Lower lobe of right lung (tissue), 2 donors: ENCODE measurements around the gene EPB41L3. TPM values are rescaled to one million over a fixed set of nuclear protein-coding genes. Genes with fewer than 3 reads are reported as not detected.

Experiments used
- ATAC-seq, 2 donors: fragments of 200-7000 bp; cut with Tn5 transposase; one replicate each; pipeline ENCODE4 v1.9.1; 2020 to 2022; ENCODE audit warnings: mild to moderate bottlenecking in 2 of 2, moderate library complexity in 2 of 2
- DNase-seq: peaks from one replicate; pipeline ENCODE4 v3.0.0-alpha.2; 2020
- H3K27ac ChIP-seq: fragments of 200-600 bp; one replicate; pipeline ENCODE4 v1.8.0; 2022
- H3K27me3 ChIP-seq: fragments of 200-600 bp; one replicate; pipeline ENCODE4 v1.8.0; 2022; ENCODE audit warnings: low read depth
- H3K36me3 ChIP-seq: fragments of 200-600 bp; one replicate; pipeline ENCODE4 v1.8.0; 2022; ENCODE audit warnings: mild to moderate bottlenecking
- H3K4me1 ChIP-seq: fragments of 200-600 bp; one replicate; pipeline ENCODE4 v1.8.0; 2022
- H3K4me3 ChIP-seq: fragments of 200-600 bp; one replicate; pipeline ENCODE4 v1.8.0; 2022; ENCODE audit warnings: mild to moderate bottlenecking
- H3K9me3 ChIP-seq: fragments of 200-600 bp; one replicate; pipeline ENCODE4 v1.8.0; 2022
- intact Hi-C: fragments of 100-400 bp; cut with DNase I; formaldehyde crosslinking; loops from one replicate; pipeline ENCODE4 v1.11.0; 2022
- total RNA-seq: library from RNA; stranded (reverse); fragmentation: NEBNext Ultra II Directional; extraction: Animal tissue kit (Norgen Biotek cat#: 25700); gene quantifications from one replicate; pipeline ENCODE4 v1.2.1, GENCODE V29; 2021
- TF ChIP-seq, protein P1 (sequence below): fragments of 200-600 bp; IDR thresholded peaks from one replicate; pipeline ENCODE4 v1.8.0; 2022; ENCODE audit warnings: antibody characterized with exemption, mild to moderate bottlenecking
- donor health status: DM: no; HTN: yes; CAD: no; lungs with severe emphysema.

Gene EPB41L3
- total RNA-seq, 1 donor from 2014 or later, result 72.5 TPM

DNA sequence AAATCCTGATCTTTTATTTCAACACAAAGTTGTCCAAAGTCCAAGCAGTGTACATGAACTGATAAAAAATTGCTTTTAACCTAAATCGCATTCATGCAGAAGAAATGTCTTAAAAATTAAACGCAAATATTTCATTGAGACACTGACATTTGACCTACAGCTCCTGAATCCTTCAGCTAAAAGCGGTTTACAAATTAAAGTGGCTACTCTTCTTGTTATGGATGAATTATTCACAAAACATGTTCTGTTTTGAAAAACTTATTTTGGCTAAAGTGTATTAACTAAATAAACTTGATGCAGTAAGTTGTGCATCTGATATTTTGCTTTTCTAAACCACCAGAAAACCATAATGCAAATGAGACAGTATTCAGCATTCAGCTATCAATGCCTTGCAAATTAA lies 2.2 kb downstream of the EPB41L3 start:
- no peak for DNase-seq
- no peak overlapping the region for H3K4me3 ChIP-seq
- H3K27ac ChIP-seq, result no peak overlapping the region
- intact Hi-C loops, result no loop called here
- TF ChIP-seq, protein P1, sequence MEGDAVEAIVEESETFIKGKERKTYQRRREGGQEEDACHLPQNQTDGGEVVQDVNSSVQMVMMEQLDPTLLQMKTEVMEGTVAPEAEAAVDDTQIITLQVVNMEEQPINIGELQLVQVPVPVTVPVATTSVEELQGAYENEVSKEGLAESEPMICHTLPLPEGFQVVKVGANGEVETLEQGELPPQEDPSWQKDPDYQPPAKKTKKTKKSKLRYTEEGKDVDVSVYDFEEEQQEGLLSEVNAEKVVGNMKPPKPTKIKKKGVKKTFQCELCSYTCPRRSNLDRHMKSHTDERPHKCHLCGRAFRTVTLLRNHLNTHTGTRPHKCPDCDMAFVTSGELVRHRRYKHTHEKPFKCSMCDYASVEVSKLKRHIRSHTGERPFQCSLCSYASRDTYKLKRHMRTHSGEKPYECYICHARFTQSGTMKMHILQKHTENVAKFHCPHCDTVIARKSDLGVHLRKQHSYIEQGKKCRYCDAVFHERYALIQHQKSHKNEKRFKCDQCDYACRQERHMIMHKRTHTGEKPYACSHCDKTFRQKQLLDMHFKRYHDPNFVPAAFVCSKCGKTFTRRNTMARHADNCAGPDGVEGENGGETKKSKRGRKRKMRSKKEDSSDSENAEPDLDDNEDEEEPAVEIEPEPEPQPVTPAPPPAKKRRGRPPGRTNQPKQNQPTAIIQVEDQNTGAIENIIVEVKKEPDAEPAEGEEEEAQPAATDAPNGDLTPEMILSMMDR, result no peak
- peaks cover 11% of the 10 kb centered on the region for H3K27me3 ChIP-seq
- H3K4me1 ChIP-seq, result no peaks in the 10 kb centered on the region
- H3K36me3 ChIP-seq, result no peaks in the 10 kb centered on the region
- H3K9me3 ChIP-seq, result no peaks in the 10 kb centered on the region
- no peak for ATAC-seq

DNA sequence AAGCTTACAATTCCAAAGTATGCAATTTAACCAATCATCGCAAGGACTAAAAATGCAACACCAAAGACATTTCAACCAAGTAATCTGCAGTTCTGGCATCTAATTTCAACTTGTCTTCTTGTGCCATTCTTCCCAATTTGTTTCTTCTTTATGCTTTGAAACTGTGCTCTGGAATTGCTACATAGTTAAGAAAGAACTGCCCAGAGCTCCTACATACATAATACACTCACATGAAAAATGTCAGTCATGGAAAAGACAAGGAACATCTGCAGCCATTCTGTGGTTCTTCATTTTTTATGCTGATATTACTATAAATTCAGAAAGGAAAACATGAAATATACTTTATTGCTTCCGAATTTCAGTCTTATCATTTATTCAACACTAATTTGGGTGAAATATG lies 4.4 kb downstream of the EPB41L3 start:
- no peak overlapping the region for H3K27ac ChIP-seq
- H3K9me3 ChIP-seq, result no peaks in the 10 kb centered on the region
- TF ChIP-seq, protein P1, result no peak
- intact Hi-C loops, result no loop called here
- peaks cover 6% of the 10 kb centered on the region for H3K27me3 ChIP-seq
- DNase-seq (no peak), ATAC-seq (no peak)
- no peak overlapping the region for H3K4me3 ChIP-seq
- H3K4me1 ChIP-seq, result no peaks in the 10 kb centered on the region
- no peaks in the 10 kb centered on the region for H3K36me3 ChIP-seq

DNA sequence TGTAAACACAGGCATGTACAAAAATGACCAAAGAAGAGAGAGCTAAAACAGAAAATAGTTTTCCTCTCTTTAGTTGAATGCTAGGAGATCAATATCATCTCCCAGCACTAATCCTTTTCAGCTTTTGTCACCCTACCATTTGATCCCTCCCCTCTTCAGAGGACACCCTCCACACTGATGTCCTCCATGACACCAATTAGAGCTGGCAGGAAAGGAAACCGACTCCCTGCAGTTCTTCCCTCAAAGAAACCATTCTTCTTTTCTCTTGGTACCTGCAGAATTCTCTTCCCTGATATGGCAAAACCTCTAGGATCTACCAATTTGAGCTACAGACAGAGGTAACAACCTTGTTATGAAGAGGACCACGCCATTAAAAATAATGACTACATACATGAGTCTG lies 5.3 kb downstream of the EPB41L3 start:
- no peak overlapping the region for H3K27ac ChIP-seq
- intact Hi-C loops, result no loop called here
- no peaks in the 10 kb centered on the region for H3K4me1 ChIP-seq
- no peaks in the 10 kb centered on the region for H3K27me3 ChIP-seq
- H3K9me3 ChIP-seq, result no peaks in the 10 kb centered on the region
- TF ChIP-seq, protein P1, result no peak
- H3K36me3 ChIP-seq, result no peaks in the 10 kb centered on the region
- H3K4me3 ChIP-seq, result no peak overlapping the region
- DNase-seq (no peak), ATAC-seq (no peak)

DNA sequence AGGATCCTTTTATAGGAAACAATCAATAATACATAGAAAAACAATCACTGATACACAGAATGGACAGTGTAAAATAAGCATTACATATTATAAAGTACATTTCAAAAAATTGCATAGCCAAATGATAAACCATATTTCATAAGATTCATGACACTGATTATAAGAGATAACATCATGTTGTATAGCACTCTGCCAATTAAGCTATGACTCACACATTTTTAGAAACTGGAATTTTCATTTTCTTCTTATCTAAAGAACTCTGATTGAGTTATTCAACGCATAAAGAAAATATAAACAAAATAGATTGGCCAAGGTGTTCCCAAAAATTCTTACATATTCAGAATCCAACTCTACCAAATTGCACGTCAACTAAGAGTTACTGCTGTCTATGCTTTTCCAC lies 5.9 kb downstream of the EPB41L3 start:
- Histone ChIP-seq H3K27ac (no peak overlapping the region), H3K4me3 (no peak overlapping the region), H3K27me3 (no peaks in the 10 kb centered on the region), H3K9me3 (no peaks in the 10 kb centered on the region), H3K36me3 (no peaks in the 10 kb centered on the region), H3K4me1 (no peaks in the 10 kb centered on the region)
- TF ChIP-seq, protein P1, result no peak
- DNase-seq (no peak), ATAC-seq (no peak)
- intact Hi-C loops, result no loop called here

DNA sequence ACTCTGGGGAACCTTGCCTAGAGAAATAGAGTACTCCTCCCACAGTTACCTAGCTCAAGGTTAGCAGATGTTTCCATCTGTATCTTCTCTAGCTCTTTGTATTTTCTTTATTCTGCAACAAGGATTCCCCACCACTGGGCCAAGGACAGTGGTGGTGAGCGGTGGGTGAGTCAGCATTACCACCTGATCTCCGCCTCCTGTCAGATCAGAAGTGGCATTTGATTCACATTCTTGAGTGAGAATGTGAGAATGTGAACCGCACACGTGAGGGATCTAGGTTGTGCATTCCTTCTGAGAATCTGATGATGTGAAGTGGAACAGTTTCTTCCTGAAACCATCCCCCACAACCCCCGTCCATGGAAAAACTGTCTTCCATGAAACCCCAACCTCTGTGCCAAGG lies 9.0 kb downstream of the EPB41L3 start:
- Histone ChIP-seq H3K4me1 (no peaks in the 10 kb centered on the region), H3K9me3 (no peaks in the 10 kb centered on the region), H3K4me3 (no peak overlapping the region), H3K27ac (no peak overlapping the region), H3K36me3 (no peaks in the 10 kb centered on the region), H3K27me3 (no peaks in the 10 kb centered on the region)
- no peak for ATAC-seq
- DNase-seq, result no peak
- intact Hi-C loops, result no loop called here
- TF ChIP-seq, protein P1, result no peak

DNA sequence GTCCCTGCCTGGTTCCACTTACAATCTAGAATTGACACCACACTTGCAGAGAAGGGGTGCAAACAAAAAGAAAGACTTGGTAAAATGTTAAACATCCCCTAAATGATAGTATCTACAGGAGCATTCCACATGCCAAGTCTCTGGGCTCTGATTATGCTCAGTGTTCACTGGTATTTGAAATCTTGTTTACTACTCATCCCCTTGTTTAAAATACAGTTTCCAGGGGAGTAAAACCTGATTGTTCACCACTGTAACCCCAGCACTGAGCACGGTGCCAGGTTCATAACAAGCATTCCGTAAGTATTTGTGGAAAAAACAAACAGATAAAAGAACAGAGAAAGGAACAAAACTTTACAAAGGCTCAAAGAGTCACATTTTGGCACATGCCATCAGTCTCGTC lies 11.7 kb downstream of the EPB41L3 start:
- DNase-seq, result no peak
- no peak for ATAC-seq
- H3K27me3 ChIP-seq, result no peaks in the 10 kb centered on the region
- no peaks in the 10 kb centered on the region for H3K9me3 ChIP-seq
- TF ChIP-seq, protein P1, result no peak
- intact Hi-C loops, result no loop called here
- no peaks in the 10 kb centered on the region for H3K4me1 ChIP-seq
- no peak overlapping the region for H3K4me3 ChIP-seq
- no peaks in the 10 kb centered on the region for H3K36me3 ChIP-seq
- H3K27ac ChIP-seq, result no peak overlapping the region
